ENCODE data around the gene NBPF6.
"Not testable (repeated sequence)": the region's sequence is repeated elsewhere in the genome, so short reads cannot be mapped to it uniquely, and the experiment has no call there.

The NBPF6 gene

DNA sequence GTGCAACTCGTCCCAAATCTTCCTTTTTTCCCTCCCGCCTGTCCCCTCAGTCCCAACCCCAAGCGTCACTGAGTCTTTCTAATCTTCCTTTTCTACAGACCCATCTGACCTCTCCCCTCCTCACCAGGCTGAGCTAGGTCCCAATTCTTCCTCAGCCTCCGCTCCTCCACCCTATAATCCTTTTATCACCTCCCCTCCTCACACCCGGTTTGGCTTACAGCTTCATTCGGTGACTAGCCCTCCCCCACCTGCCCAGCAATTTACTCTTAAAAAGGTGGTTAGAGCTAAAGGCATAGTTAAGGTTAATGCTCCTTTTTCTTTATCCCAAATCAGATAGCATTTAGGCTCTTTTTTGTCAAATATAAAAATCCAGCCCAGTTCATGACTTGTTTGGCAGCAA, 24.4 kb downstream of the NBPF6 start:
- not testable (repeated sequence) for H3K27ac Mint-ChIP-seq; H3K4me3 Mint-ChIP-seq; H3K36me3 Mint-ChIP-seq (ENCODE audit: low read depth); H3K4me1 Mint-ChIP-seq (ENCODE audit: low read depth); DNase-seq
- Mint-ChIP-seq H3K9me3 (peaks cover 12% of the 10 kb centered on the region), H3K27me3 (peaks cover 28% of the 10 kb centered on the region)

DNA sequence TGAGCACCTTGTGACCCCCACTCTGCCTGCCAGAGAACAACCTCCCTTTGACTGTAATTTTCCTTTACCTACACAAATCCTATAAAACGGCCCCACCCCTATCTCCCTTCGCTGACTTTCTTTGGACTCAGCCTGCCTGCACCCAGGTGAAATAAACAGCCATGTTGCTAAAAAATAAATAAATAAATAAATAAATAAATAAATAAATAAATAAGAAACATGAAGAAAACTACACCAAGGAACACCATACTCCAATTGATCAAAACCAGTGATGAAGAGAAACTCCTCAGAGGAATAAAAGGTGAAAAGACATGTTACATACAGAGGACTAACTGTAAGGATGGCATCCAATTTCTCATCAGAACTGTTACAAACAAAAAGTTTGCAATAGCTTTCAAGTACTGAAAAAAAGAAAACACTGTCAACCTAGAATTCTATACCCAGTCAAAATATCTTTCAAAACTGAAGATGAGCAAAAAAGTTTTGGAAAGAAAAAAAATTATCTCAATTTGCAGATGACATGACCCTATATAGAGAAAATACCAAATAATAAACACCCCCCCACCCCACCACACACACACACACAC, 28.4 kb downstream of the NBPF6 start:
- Mint-ChIP-seq H3K4me3 (no peak overlapping the region), H3K4me1 (ENCODE audit: low read depth) (no peaks in the 10 kb centered on the region), H3K27me3 (peaks cover 44% of the 10 kb centered on the region), H3K9me3 (peaks cover 20% of the 10 kb centered on the region), H3K27ac (no peak overlapping the region), H3K36me3 (ENCODE audit: low read depth) (no peaks in the 10 kb centered on the region)
- no peak for DNase-seq

DNA sequence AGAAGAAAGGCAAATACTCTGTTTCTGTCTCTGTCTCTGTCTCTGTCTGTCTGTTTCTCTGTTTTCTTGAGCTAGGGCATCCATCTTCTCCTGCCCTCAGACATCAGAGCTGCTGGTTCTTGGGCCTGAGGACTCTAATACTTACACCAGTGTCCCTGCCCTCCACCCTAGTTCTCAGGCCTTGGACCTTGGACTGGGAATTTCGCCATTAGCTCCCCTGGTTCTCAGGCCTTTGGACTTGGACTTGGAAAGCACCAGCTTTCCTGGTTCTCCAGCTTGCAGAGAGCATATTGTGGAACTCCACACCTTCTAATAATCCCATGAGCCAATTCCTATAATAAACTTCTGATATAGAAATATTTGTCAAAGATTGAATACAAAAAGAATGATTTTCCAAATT, 32.6 kb downstream of the NBPF6 start:
- Mint-ChIP-seq H3K4me3 (no peak overlapping the region), H3K9me3 (peaks cover 24% of the 10 kb centered on the region), H3K4me1 (ENCODE audit: low read depth) (no peaks in the 10 kb centered on the region), H3K27me3 (peaks cover 44% of the 10 kb centered on the region), H3K36me3 (ENCODE audit: low read depth) (no peaks in the 10 kb centered on the region), H3K27ac (no peak overlapping the region)
- DNase-seq, result no peak

DNA sequence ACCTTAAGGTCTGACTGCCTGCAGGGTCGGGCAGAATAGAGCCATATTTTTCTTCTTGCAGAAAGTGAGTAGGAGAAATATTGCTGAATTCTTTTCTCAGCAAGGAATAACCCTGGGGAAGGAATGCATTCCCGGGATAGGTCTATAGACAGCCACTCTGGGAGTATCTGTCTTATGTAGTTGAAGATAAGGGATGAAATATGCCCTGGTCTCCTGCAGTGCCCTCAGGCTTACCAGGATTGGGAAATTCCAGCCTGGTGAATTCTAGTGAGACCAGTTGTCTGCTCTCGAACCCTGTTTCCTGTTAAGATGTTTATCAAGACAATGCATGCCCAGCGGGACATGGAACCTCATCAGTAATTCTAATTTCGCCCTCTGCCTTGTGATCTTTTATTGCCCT, 35.8 kb downstream of the NBPF6 start:
- not testable (repeated sequence) for H3K9me3 Mint-ChIP-seq; H3K27ac Mint-ChIP-seq; DNase-seq; H3K4me3 Mint-ChIP-seq; H3K4me1 Mint-ChIP-seq (ENCODE audit: low read depth); H3K36me3 Mint-ChIP-seq (ENCODE audit: low read depth)
- H3K27me3 Mint-ChIP-seq, result peaks cover 31% of the 10 kb centered on the region

DNA sequence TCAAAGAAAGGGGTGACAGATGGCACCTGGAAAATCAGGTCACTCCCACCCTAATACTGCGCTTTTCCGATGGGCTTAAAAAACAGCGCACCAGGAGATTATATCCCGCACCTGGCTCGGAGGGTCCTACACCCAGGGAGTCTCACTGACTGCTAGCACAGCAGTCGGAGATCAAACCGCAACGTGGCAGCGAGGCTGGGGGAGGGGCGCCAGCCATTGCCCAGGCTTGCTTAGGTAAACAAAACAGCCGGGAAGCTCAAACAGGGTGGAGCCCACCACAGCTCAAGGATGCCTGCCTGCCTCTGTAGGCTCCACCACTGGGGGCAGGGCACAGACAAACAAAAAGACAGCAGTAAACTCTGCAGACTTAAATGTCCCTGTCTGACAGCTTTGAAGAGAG, 36.6 kb downstream of the NBPF6 start:
- H3K27ac Mint-ChIP-seq; H3K9me3 Mint-ChIP-seq; H3K4me1 Mint-ChIP-seq (ENCODE audit: low read depth); DNase-seq; H3K36me3 Mint-ChIP-seq (ENCODE audit: low read depth); H3K4me3 Mint-ChIP-seq: not testable (repeated sequence)
- peaks cover 24% of the 10 kb centered on the region for H3K27me3 Mint-ChIP-seq

DNA sequence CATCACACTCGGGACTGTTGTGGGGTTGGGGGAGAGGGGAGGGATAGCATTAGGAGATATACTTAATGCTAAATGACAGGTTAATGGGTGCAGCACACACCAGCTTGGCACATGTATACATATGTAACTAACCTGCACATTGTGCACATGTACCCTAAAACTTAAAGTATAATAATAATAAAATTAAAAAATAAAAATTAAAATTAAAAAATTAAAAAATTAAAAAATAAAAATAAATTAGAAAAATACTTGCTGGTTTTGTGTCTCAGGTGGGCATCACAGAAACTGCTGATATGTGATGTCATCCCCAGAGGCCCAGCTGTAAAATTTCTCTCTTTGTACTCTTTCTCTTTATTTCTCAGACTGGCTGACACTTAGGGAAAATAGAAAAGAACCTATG, 44.9 kb downstream of the NBPF6 start:
- not testable (repeated sequence) for H3K27ac Mint-ChIP-seq; H3K4me1 Mint-ChIP-seq (ENCODE audit: low read depth); H3K9me3 Mint-ChIP-seq; DNase-seq; H3K36me3 Mint-ChIP-seq (ENCODE audit: low read depth); H3K4me3 Mint-ChIP-seq
- H3K27me3 Mint-ChIP-seq, result peaks cover 11% of the 10 kb centered on the region

DNA sequence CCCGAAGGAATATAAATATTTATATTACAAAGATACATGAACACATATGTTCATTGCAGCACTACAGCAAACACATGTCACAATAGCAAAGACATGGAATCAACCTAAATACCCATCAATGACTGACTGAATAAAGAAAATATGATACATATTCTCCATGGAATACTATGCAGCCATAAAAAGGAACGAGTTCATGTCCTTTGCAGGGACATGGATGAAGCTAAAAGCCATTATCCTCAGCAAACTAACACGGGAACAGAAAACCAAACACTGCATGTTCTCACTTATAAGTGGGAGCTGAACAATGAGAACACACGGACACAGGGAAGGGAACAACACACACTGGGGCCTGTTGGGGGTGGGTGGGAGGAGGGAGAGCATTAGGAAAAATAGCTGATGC, 46.7 kb downstream of the NBPF6 start:
- not testable (repeated sequence) for H3K4me1 Mint-ChIP-seq (ENCODE audit: low read depth); H3K4me3 Mint-ChIP-seq; H3K9me3 Mint-ChIP-seq

DNA sequence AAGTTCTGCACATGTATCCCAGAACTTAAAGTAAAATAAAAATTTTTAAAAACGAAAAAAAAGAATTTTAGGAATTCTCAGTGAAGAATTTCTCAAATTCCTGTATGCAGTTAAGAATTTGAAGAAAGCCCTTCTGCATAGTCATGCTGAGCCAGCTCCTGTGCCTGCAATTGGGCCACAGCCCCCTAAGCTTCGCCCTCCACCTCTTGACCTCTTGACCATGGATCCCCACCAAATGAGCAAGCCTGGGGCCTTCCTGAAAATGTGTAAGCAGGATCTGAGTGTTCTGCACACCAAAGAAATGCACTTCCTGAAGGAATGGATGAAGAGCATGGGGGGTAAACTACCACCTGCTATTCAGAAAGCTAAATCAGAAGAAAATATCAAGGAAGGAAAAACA, 52.0 kb downstream of the NBPF6 start:
- no peaks in the 10 kb centered on the region for H3K9me3 Mint-ChIP-seq

More for the DNA sequence above, 46.7 kb downstream of the NBPF6 start:
- H3K27me3 Mint-ChIP-seq, result peaks cover 23% of the 10 kb centered on the region
- not testable (repeated sequence) for H3K27ac Mint-ChIP-seq; H3K36me3 Mint-ChIP-seq (ENCODE audit: low read depth); DNase-seq

DNA sequence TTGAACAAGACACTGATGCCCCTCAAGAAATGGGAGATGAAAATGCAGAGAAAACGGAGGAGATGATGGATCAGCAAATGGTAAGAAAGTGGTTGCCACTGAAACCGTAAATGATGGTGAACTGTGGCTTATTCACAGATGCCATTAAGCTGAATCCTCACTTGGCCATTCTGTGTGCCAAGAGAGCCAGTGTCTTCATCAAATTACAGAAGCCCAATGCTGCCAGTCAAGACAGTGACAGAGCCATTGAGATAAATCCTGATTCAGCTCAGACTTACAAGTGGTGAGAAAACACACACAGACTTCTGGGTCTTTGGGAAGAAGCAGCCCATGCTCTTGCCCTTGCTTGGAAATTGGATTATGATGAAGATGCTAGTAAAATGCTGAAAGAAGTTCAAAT, 52.5 kb downstream of the NBPF6 start:
- H3K9me3 Mint-ChIP-seq, result no peaks in the 10 kb centered on the region
- no peak overlapping the region for H3K27ac Mint-ChIP-seq

More for the DNA sequence above, 52.0 kb downstream of the NBPF6 start:
- Mint-ChIP-seq H3K4me1 (ENCODE audit: low read depth) (no peaks in the 10 kb centered on the region), H3K27ac (no peak overlapping the region), H3K4me3 (no peak overlapping the region), H3K36me3 (ENCODE audit: low read depth) (no peaks in the 10 kb centered on the region), H3K27me3 (peaks cover 37% of the 10 kb centered on the region)
- DNase-seq, result no peak

DNA sequence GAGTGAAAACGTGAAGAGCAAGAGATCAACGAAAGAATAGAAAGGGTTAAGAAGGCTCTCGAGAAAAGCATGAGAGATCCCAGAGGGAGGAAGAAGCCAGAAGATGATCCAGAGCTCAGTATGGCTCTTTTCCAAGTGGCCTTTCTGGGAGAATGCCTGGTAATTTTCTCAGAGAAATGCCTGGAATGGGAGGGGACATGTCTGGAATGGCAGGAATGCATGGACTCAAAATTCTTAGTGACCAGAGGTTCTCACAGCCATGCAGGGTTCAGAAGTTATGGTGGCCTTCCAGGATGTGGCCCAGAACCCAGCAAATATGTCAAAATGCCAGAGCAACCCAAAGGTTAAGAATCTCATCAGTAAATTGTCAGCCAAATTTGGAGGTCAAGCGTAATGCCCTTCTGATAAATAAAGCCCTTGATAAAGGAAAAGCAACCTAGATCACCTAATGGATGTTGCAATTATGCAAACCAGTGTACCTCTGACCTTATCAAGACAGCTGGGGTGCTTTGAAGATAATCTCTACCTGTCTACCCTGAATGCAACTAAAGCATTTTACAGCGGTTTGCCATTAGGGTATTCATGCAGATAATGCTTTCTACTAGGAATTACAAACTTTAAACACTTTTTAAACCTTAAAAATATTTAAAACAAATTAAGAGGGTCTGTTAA, 53.1 kb downstream of the NBPF6 start:
- H3K4me3 Mint-ChIP-seq, result no peak overlapping the region
- no peaks in the 10 kb centered on the region for H3K4me1 Mint-ChIP-seq (ENCODE audit: low read depth)
- no peaks in the 10 kb centered on the region for H3K36me3 Mint-ChIP-seq (ENCODE audit: low read depth)
- H3K27ac Mint-ChIP-seq, result no peak overlapping the region
- H3K9me3 Mint-ChIP-seq, result no peaks in the 10 kb centered on the region
- DNase-seq, result no peak
- peaks cover 42% of the 10 kb centered on the region for H3K27me3 Mint-ChIP-seq

More for the DNA sequence above, 52.5 kb downstream of the NBPF6 start:
- no peaks in the 10 kb centered on the region for H3K4me1 Mint-ChIP-seq (ENCODE audit: low read depth)
- H3K36me3 Mint-ChIP-seq (ENCODE audit: low read depth), result no peaks in the 10 kb centered on the region
- no peak overlapping the region for H3K4me3 Mint-ChIP-seq
- no peak for DNase-seq
- peaks cover 37% of the 10 kb centered on the region for H3K27me3 Mint-ChIP-seq

DNA sequence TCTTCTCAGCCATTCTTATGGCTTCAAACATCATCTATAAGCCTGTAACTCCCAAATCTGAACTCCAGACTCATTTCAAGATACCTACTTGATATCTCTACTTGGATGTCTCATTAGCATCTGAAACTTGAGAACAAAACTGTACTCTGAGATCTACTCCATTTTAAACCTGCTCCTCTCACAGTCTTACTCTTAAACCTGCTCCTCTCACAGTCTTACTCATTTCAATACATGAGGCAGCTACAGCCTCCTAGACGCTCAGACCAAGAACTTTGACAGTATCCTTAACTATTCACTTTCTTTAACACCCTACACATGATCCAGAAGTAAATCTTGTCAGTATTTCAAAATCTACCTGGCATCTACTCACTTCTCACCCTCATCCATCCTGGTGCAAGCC, 54.3 kb downstream of the NBPF6 start:
- H3K4me1 Mint-ChIP-seq (ENCODE audit: low read depth), result no peaks in the 10 kb centered on the region
- no peak overlapping the region for H3K27ac Mint-ChIP-seq
- peaks cover 47% of the 10 kb centered on the region for H3K27me3 Mint-ChIP-seq
- H3K9me3 Mint-ChIP-seq, result no peaks in the 10 kb centered on the region
- H3K4me3 Mint-ChIP-seq, result no peak overlapping the region
- H3K36me3 Mint-ChIP-seq (ENCODE audit: low read depth), result no peaks in the 10 kb centered on the region
- DNase-seq, result no peak

DNA sequence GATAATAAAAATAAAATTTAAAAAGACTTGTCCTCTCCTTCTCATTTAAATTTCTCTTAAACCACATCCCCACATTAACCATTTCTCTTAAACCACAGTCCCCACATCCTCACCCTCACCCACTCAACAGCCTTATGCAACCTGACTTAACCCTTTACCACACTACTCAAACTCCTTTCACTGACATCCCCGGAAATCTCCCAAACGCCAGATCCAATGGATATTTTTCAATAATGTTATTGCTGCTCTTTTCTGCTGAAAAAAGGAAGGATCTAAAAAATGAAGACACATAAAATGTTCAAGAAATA, 55.6 kb downstream of the NBPF6 start:
- Mint-ChIP-seq H3K36me3 (ENCODE audit: low read depth) (no peaks in the 10 kb centered on the region), H3K4me3 (no peak overlapping the region), H3K9me3 (no peaks in the 10 kb centered on the region), H3K27me3 (peaks cover 46% of the 10 kb centered on the region), H3K4me1 (ENCODE audit: low read depth) (no peaks in the 10 kb centered on the region), H3K27ac (no peak overlapping the region)
- DNase-seq, result no peak

DNA sequence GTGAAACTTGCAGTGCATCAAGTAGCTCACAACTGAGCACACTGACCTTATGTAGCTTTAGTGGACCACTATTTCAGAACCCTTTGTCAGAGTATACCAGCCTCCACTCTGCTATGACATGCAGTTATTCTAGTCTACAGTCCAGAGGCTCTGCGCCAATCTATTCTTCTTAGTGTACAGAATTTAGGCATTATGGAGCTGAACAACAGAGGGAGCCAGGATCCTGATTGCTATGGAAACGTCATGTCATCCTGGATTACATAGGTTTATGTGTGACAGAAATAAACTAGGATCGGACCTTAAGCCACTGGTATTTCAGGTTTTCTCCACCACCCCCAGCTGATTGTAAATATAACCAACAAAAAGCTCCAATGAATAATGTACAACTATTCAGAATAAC, 61.6 kb downstream of the NBPF6 start:
- peaks cover 26% of the 10 kb centered on the region for H3K27me3 Mint-ChIP-seq
- H3K4me1 Mint-ChIP-seq (ENCODE audit: low read depth), result no peaks in the 10 kb centered on the region
- H3K4me3 Mint-ChIP-seq, result no peak overlapping the region
- no peaks in the 10 kb centered on the region for H3K36me3 Mint-ChIP-seq (ENCODE audit: low read depth)
- no peak for DNase-seq
- H3K27ac Mint-ChIP-seq, result no peak overlapping the region
- H3K9me3 Mint-ChIP-seq, result no peaks in the 10 kb centered on the region

DNA sequence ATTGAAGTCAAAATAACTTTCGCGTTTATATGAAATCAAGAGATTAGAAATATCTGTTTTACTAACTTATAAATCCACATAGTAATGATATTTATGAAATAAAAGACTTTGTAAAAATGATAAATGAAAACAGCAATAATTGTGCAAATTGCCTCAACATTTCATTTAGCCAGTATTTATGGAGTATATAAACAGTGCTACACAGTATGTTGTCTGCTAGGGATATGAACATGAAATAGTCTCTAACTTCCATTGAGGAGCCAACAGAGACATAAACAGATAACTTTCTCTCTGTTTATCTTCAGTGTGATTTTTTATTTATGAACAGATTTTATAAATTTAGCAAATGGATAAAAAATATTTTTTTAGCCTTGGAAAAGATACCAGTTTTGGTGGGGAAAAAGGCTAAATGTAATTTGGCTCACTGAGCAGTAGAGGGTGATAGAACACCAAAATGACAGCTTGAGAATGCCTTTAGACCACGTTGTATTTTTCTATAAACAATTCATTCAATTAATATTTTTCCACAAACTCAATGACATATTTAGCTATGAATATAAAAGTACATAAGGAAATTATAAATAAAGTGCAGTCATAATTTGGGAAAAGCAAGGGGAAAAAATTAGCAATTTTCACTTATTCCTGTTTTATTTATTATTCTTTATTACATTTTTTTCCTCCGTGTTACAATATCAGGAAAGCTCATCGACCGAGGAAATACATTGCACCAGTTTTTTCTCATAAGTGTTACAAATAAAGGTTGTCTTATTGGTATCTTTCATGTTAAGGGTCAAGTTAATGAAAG, 62.3 kb downstream of the NBPF6 start:
- Mint-ChIP-seq H3K9me3 (no peaks in the 10 kb centered on the region), H3K36me3 (ENCODE audit: low read depth) (no peaks in the 10 kb centered on the region), H3K4me1 (ENCODE audit: low read depth) (no peaks in the 10 kb centered on the region), H3K27ac (no peak overlapping the region), H3K4me3 (no peak overlapping the region), H3K27me3 (peaks cover 26% of the 10 kb centered on the region)
- no peak for DNase-seq

DNA sequence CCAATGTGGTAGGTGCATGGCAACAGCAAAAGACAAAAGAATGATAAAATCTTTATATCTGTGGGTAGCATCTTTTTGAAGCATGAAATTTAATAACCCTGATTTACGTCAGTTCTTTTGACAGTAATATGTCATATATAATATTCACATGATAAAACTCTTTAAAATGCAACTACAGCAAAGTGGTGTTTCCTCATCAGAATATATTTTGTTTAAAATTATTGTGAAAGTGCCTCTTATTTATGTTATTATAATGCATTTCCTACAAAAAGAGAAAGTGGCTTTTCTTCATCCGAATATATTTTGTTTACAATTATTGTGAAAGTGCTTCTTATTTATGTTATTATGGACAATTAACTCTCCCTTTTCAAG, 62.9 kb downstream of the NBPF6 start:
- H3K27me3 Mint-ChIP-seq, result peaks cover 22% of the 10 kb centered on the region

More for the DNA sequence above, 62.9 kb downstream of the NBPF6 start:
- no peaks in the 10 kb centered on the region for H3K4me1 Mint-ChIP-seq (ENCODE audit: low read depth)
- H3K27ac Mint-ChIP-seq, result no peak overlapping the region
- no peaks in the 10 kb centered on the region for H3K36me3 Mint-ChIP-seq (ENCODE audit: low read depth)
- no peak for DNase-seq
- H3K4me3 Mint-ChIP-seq, result no peak overlapping the region
- no peaks in the 10 kb centered on the region for H3K9me3 Mint-ChIP-seq
